ENCODE results near the gene NEDD1.

DNA sequence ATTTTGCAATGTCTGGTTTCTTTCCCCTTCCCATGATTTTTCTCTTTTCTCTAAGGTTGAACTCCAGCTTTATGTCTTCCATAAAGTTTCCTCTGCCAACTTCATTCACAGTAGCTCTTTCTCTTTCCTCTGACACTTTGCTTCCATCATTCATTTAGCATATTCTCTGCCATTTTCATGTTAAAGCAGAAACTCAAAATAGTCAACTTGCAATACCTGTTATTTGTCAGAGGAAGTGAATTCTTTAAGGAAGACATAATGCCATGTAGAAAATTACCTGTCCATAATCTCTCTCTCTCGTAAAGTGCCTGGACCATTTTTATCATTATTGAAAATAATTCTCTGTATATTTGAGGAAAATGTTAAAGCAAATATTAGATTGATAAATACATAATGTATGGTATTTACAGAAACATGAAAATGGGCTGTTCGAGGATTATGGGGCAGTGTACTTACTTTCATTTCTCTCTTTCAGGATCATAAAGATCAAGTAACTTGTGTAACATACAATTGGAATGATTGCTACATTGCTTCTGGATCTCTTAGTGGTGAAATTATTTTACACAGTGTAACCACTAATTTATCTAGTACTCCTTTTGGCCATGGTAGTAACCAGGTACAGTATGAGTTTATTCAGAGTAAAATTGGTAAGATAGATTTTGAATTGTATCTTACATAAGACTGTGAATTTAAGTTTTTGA, 12.6 kb downstream of the NEDD1 start:
- TF ChIP-seq, protein P1, sequence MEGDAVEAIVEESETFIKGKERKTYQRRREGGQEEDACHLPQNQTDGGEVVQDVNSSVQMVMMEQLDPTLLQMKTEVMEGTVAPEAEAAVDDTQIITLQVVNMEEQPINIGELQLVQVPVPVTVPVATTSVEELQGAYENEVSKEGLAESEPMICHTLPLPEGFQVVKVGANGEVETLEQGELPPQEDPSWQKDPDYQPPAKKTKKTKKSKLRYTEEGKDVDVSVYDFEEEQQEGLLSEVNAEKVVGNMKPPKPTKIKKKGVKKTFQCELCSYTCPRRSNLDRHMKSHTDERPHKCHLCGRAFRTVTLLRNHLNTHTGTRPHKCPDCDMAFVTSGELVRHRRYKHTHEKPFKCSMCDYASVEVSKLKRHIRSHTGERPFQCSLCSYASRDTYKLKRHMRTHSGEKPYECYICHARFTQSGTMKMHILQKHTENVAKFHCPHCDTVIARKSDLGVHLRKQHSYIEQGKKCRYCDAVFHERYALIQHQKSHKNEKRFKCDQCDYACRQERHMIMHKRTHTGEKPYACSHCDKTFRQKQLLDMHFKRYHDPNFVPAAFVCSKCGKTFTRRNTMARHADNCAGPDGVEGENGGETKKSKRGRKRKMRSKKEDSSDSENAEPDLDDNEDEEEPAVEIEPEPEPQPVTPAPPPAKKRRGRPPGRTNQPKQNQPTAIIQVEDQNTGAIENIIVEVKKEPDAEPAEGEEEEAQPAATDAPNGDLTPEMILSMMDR (IDR thresholded peaks at IDR 0.05; ENCODE audit: insufficient read depth, low read depth, low read length), result no peak
- TF ChIP-seq EZH2 (IDR thresholded peaks at IDR 0.05; ENCODE audit: insufficient read depth, low read length), result no peak
